Omental fat pad (tissue), 4 donors: Measurements from ENCODE around the gene SIRPB1. TPM values are rescaled to one million over a fixed set of nuclear protein-coding genes. Genes with fewer than 3 reads are reported as not detected.

ENCODE experiments used
- ATAC-seq: fragments of 150-250 bp; one replicate; pipeline ENCODE4 v1.9.1; 2016; ENCODE audit warnings: mild to moderate bottlenecking, moderate library complexity; ENCODE audit not compliant: low FRiP score
- DNase-seq: peaks from one replicate; pipeline ENCODE4 v3.0.0-alpha.2; 2019; ENCODE audit warnings: low spot score
- total RNA-seq, 4 donors: library from RNA; depleted of rRNA; stranded (reverse); fragments of >200 nt; gene quantifications; one replicate each; pipeline ENCODE4 v1.1.0, GENCODE V29; 2016
- TF ChIP-seq, protein P1 (sequence below), 3 donors: fragments of 450-650 bp; IDR thresholded peaks; one replicate each; pipeline ENCODE4 v1.5.1; 2016 to 2017; ENCODE audit warnings: antibody characterized with exemption in 3 of 3, mild to moderate bottlenecking in 3 of 3, moderate library complexity in 2 of 3

Gene SIRPB1
- total RNA-seq: 10 to 100 TPM in 1 of 4 donors, 1 to 10 TPM in 3; 5.1 to 10.5 (median 8.7) TPM

- TF ChIP-seq, protein P1, sequence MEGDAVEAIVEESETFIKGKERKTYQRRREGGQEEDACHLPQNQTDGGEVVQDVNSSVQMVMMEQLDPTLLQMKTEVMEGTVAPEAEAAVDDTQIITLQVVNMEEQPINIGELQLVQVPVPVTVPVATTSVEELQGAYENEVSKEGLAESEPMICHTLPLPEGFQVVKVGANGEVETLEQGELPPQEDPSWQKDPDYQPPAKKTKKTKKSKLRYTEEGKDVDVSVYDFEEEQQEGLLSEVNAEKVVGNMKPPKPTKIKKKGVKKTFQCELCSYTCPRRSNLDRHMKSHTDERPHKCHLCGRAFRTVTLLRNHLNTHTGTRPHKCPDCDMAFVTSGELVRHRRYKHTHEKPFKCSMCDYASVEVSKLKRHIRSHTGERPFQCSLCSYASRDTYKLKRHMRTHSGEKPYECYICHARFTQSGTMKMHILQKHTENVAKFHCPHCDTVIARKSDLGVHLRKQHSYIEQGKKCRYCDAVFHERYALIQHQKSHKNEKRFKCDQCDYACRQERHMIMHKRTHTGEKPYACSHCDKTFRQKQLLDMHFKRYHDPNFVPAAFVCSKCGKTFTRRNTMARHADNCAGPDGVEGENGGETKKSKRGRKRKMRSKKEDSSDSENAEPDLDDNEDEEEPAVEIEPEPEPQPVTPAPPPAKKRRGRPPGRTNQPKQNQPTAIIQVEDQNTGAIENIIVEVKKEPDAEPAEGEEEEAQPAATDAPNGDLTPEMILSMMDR (IDR thresholded peaks at IDR 0.05): no peak
- no peak for ATAC-seq
- DNase-seq: no peak
Observed at GRCh38 chr20:1619861-1620444, at the start of gene SIRPB1. TSS of gene SIRPB1 (minus strand) at chr20:1620009. CDS start at chr20:1619944, 65 bp downstream.

DNA sequence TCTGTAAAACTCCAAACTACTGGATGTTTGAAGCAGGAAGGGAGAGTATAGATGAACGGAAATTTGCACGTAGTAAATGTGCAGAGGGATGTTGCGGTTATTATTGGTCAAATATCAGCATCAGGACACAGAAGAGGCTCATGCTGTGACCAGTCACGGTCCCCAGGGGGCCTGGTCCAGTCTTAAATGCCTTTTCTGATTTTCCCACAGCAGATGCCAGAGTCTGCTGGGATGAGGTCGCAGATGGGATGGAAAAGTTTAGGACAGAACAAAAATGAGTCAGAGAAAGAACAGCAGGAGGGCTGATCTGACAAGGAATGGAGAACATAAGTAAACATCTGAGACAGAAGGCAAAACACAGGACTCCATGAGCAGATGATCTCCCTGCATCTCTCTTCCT is 49.5 kb upstream of the SIRPB1 start:
- TF ChIP-seq, protein P1 (IDR thresholded peaks at IDR 0.05): no peak
- DNase-seq: no peak
- no peak for ATAC-seq

- DNase-seq: no peak
Observed at GRCh38 chr20:1667502-1668085, 47.8 kb upstream of the SIRPB1 start.

GRCh38 chr20:1666802-1667201 is 47.0 kb upstream of the SIRPB1 start:
- TF ChIP-seq, protein P1 (IDR thresholded peaks at IDR 0.05): no peak
- DNase-seq (no peak), ATAC-seq (no peak)

More at GRCh38 chr20:1667502-1668085, 47.8 kb upstream of the SIRPB1 start:
- no peak for ATAC-seq
- TF ChIP-seq, protein P1 (IDR thresholded peaks at IDR 0.05): no peak

DNA sequence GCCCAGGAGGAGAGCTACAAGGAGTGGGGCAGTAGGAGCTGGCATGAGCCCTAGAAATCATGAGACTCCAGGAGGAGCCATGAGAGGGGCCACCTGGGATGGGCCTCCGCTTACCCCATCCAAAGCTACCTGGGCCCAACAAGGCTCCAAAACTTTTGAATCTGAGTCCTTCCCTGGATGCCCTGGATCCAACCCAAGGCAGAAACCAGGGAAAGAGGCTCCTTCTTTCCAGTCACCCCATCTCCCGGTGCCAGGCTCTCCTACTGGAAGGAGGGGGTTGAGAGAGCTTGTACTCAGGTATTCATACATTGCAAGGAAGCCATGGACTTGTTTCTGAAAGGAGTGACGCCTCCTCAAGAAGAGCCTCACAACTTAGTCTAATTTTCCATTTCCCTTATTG is 45.5 kb upstream of the SIRPB1 start:
- ATAC-seq: no peak
- DNase-seq: no peak
- TF ChIP-seq, protein P1 (IDR thresholded peaks at IDR 0.05): no peak

DNA sequence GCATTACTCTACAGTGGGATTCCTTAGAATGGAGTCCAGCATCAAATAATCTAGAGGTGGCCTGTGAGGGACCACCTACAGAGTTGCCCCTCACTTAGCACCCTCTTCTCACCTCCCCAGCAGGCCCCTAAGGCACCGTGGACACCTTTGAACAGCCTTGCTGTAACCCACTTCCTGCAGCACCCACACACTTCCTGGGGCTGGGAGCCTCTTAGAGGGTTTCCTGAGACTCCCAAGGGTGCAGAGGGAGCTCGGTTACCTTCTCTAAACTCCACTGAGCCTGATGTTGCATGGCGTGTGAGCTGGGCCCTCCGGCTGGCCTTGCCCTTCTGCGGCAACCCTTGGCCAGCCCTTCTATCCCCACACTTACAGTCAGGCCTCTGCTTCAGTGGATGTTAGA is 45.1 kb upstream of the SIRPB1 start:
- TF ChIP-seq, protein P1 (IDR thresholded peaks at IDR 0.05): no peak
- ATAC-seq (no peak), DNase-seq (no peak)

- no peak for ATAC-seq
- TF ChIP-seq, protein P1 (IDR thresholded peaks at IDR 0.05): no peak
- DNase-seq: no peak
Observed at GRCh38 chr20:1663917-1664316, 44.1 kb upstream of the SIRPB1 start.
